ENCODE data around the gene P4HB. TPM values are rescaled to one million over a fixed set of nuclear protein-coding genes. Genes with fewer than 3 reads are reported as not detected.

P4HB gene
- total and polyA plus RNA-seq, 3 donors from 2014 or later = 205 to 230 (median 213) TPM

GRCh38 chr17:81845361-81845760 lies 15.0 kb downstream of the P4HB start:
- 84 to 94% methylated on average over 7 to 13 of the region's 13 CpGs for WGBS, 2 donors
- no peak overlapping the region for H3K4me3 ChIP-seq
- no peak overlapping the region for H3K27ac ChIP-seq
- no peaks in the 10 kb centered on the region for H3K4me1 ChIP-seq
- intact Hi-C loops (cut with DNase I; ENCODE audit: low total_unique reads) = no loop called here
- no peaks in the 10 kb centered on the region for H3K27me3 ChIP-seq
- no peak for TF ChIP-seq CTCF (IDR thresholded peaks at IDR 0.05)
- TF ChIP-seq POLR2A (IDR thresholded peaks at IDR 0.05) = no peak
- no peak for DNase-seq
- no peaks in the 10 kb centered on the region for H3K9me3 ChIP-seq
- H3K36me3 ChIP-seq (ENCODE audit: low read depth, missing control alignments) = no peaks in the 10 kb centered on the region

GRCh38 chr17:81844887-81845286 lies 15.4 kb downstream of the P4HB start:
- Histone ChIP-seq H3K4me1 (no peaks in the 10 kb centered on the region), H3K36me3 (ENCODE audit: low read depth, missing control alignments) (no peaks in the 10 kb centered on the region), H3K27me3 (no peaks in the 10 kb centered on the region), H3K9me3 (no peaks in the 10 kb centered on the region), H3K27ac (no peak overlapping the region), H3K4me3 (no peak overlapping the region)
- intact Hi-C loops (cut with DNase I; ENCODE audit: low total_unique reads) = no loop called here
- TF ChIP-seq CTCF (IDR thresholded peaks at IDR 0.05) (no peak), POLR2A (IDR thresholded peaks at IDR 0.05) (no peak)
- no peak for DNase-seq
- 88% methylated on average over 11 to 13 of the region's 13 CpGs for WGBS, 2 donors

GRCh38 chr17:81844327-81844851 lies 15.9 kb downstream of the P4HB start:
- DNase-seq = no peak
- Histone ChIP-seq H3K9me3 (no peaks in the 10 kb centered on the region), H3K27ac (no peak overlapping the region), H3K4me3 (no peak overlapping the region), H3K4me1 (no peaks in the 10 kb centered on the region), H3K36me3 (ENCODE audit: low read depth, missing control alignments) (no peaks in the 10 kb centered on the region), H3K27me3 (no peaks in the 10 kb centered on the region)
- TF ChIP-seq POLR2A (IDR thresholded peaks at IDR 0.05) = no peak
- no peak for TF ChIP-seq CTCF (IDR thresholded peaks at IDR 0.05)
- 93 to 95% methylated on average over 13 to 14 of the region's 14 CpGs for WGBS, 2 donors
- intact Hi-C loops (cut with DNase I; ENCODE audit: low total_unique reads) = no loop called here

GRCh38 chr17:81843713-81844326 lies 16.5 kb downstream of the P4HB start:
- H3K4me1 ChIP-seq = no peaks in the 10 kb centered on the region
- no peaks in the 10 kb centered on the region for H3K36me3 ChIP-seq (ENCODE audit: low read depth, missing control alignments)
- no peak for TF ChIP-seq CTCF (IDR thresholded peaks at IDR 0.05)
- no peak for TF ChIP-seq POLR2A (IDR thresholded peaks at IDR 0.05)
- H3K27me3 ChIP-seq = no peaks in the 10 kb centered on the region
- no peak overlapping the region for H3K27ac ChIP-seq
- DNase-seq = no peak
- intact Hi-C loops (cut with DNase I; ENCODE audit: low total_unique reads) = no loop called here
- no peak overlapping the region for H3K4me3 ChIP-seq
- 91 to 92% methylated on average over 30 of the region's 30 CpGs for WGBS, 2 donors
- no peaks in the 10 kb centered on the region for H3K9me3 ChIP-seq
